Esophagus (tissue), 2 donors: ENCODE measurements around the gene KRT7. TPM values are rescaled to one million over a fixed set of nuclear protein-coding genes. Genes with fewer than 3 reads are reported as not detected.

Experiments
- H3K27ac ChIP-seq, 2 donors: one replicate each; pipeline ENCODE4 v1.5.1; 2013; ENCODE audit warnings: low read depth in 2 of 2, mild to moderate bottlenecking in 2 of 2, inconsistent platforms in 1 of 2, low read length in 1 of 2, moderate library complexity in 1 of 2
- H3K27me3 ChIP-seq, 2 donors: one replicate each; pipeline ENCODE4 v1.6.1; 2013; ENCODE audit warnings: low read length in 2 of 2, control low read depth in 1 of 2, mild to moderate bottlenecking in 1 of 2; ENCODE audit not compliant: insufficient read depth in 2 of 2, control insufficient read depth in 1 of 2
- H3K36me3 ChIP-seq, 2 donors: one replicate each; pipeline ENCODE4 v1.6.1; 2013; ENCODE audit warnings: low read length in 1 of 2; ENCODE audit not compliant: control insufficient read depth in 2 of 2, insufficient read depth in 2 of 2
- H3K4me1 ChIP-seq, 2 donors: one replicate each; pipeline ENCODE4 v1.6.1; 2013; ENCODE audit warnings: low read length in 1 of 2; ENCODE audit not compliant: control insufficient read depth in 2 of 2, insufficient read depth in 2 of 2
- H3K4me3 ChIP-seq, 2 donors: one replicate each; pipeline ENCODE4 v1.5.1; 2013; ENCODE audit warnings: low read length in 2 of 2, mild to moderate bottlenecking in 2 of 2, low read depth in 1 of 2, moderate library complexity in 1 of 2
- H3K9me3 ChIP-seq, 2 donors: one replicate each; pipeline ENCODE4 v1.6.1; 2013; ENCODE audit warnings: mild to moderate bottlenecking in 2 of 2, low read depth in 1 of 2, low read length in 1 of 2, moderate library complexity in 1 of 2; ENCODE audit not compliant: control insufficient read depth in 2 of 2, insufficient read depth in 1 of 2
- WGBS, 2 donors: extraction: QIAGEN DNeasy Blood & Tissue Kit; methylation state at CpG; one replicate each; pipeline ENCODE4 v1.1.7; 2013; 5-methylcytosine and 5-hydroxymethylcytosine counted together
- polyA plus RNA-seq, 2 donors: library from polyadenylated mRNA; stranded (reverse); fragments of 200-250 nt; gene quantifications; one replicate each; pipeline ENCODE4 v1.2.3, GENCODE V29; 2013
- donor health status: healthy with polysubstance abuse.
- donor health status: Bipolar disorder and iron deficiency.

The KRT7 gene
- 100 to 1,000 TPM; 153 to 213 TPM for polyA plus RNA-seq

DNA sequence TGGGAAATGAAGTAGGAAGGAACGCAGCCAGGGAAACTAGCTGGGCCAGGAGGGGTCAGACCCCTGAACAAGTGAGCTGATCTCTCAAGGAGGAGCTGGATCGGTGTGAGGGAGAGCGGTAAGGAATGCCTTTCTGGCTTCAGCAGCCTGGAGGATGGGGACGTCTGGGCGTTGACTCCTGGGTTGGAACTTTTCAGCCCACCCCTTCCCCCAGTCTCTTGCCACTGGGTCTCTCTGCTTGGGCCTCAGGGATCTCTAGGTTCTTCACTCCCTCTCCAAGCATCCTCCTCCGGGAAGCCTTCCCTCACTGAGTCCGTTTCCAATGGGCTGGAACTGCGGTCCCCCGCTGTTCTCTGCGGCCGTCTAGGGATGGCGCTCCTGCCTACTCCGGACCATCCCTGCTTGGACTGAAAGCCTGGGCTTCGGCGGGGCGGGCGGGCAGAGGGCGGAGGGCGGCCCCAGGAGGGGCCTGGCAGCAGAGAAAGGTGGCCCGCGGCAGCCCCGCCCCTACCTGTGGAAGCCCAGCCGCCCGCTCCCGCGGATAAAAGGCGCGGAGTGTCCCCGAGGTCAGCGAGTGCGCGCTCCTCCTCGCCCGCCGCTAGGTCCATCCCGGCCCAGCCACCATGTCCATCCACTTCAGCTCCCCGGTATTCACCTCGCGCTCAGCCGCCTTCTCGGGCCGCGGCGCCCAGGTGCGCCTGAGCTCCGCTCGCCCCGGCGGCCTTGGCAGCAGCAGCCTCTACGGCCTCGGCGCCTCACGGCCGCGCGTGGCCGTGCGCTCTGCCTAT lies at the start of gene KRT7:
TSS of gene KRT7 (plus strand) at position 570 of the 788 bp plus-strand sequence. CDS start at position 624, 54 bp downstream.
- no peaks in the 10 kb centered on the region for H3K9me3 ChIP-seq
- H3K27me3 ChIP-seq: no peaks in the 10 kb centered on the region
- 7 to 10% methylated on average over 57 to 58 of the region's 58 CpGs for WGBS, 2 donors
- H3K4me1 ChIP-seq: peaks cover 0 to 29% of the 10 kb centered on the region in 2 donors
- peak within 1 kb of the TSS; percentile 52 to 77 for H3K27ac ChIP-seq
- no peaks in the 10 kb centered on the region for H3K36me3 ChIP-seq
- H3K4me3 ChIP-seq: peak within 1 kb of the TSS; percentile 8 to 41

DNA sequence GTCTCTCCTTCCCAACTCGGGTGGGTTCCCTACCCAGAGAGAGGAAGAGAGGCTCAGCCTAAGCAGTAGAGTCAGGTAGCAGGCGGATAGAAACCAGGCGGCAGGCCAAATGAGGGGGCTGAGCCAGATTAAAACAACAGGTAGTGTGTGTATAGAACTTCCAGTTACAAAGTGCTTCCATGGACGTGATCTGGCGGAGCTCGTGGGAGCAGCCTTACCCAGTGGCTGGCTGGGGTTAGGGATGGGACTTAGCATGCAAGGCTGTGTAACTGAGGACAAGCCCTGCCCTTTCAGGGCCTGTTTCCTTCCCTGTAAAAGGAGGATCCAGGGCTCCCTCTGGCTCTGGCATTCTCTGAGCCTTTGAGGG lies 49.5 kb upstream of the KRT7 start:
- WGBS, 2 donors: 41 to 55% methylated on average over 6 of the region's 6 CpGs
- H3K4me3 ChIP-seq: no peak overlapping the region
- H3K27me3 ChIP-seq: no peaks in the 10 kb centered on the region
- H3K27ac ChIP-seq: peak overlapping the region; percentile 47 to 95
- no peaks in the 10 kb centered on the region for H3K9me3 ChIP-seq
- peaks cover 0 to 2% of the 10 kb centered on the region in 2 donors for H3K36me3 ChIP-seq
- H3K4me1 ChIP-seq: peaks cover 6 to 11% of the 10 kb centered on the region in 2 donors

DNA sequence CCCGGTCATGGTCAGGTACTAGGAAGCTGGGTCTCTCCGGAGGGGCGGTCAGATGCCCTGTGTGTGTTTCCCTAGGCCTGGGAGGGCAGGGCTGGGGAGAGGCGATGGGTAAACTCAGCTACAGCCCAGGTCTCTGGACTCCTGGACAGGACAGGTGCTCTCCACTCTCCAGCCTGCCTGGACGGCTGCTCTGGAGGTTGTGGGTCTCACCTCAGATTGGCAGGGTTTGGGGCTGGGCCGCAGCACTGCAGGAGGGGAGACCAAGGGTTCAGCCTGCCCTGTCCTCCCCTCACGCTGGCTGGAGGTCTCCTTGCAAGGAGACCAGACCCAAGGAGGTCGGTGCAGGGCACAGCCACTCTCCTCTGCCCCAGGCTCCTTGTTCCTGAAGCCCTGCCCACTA lies 49.1 kb upstream of the KRT7 start:
- no peaks in the 10 kb centered on the region for H3K27me3 ChIP-seq
- peak overlapping the region; percentile 47 to 95 for H3K27ac ChIP-seq
- WGBS, 2 donors: 74 to 86% methylated on average over 8 of the region's 8 CpGs
- H3K4me3 ChIP-seq: no peak overlapping the region
- no peaks in the 10 kb centered on the region for H3K9me3 ChIP-seq
- H3K4me1 ChIP-seq: peaks cover 6 to 11% of the 10 kb centered on the region in 2 donors
- peaks cover 0 to 2% of the 10 kb centered on the region in 2 donors for H3K36me3 ChIP-seq

DNA sequence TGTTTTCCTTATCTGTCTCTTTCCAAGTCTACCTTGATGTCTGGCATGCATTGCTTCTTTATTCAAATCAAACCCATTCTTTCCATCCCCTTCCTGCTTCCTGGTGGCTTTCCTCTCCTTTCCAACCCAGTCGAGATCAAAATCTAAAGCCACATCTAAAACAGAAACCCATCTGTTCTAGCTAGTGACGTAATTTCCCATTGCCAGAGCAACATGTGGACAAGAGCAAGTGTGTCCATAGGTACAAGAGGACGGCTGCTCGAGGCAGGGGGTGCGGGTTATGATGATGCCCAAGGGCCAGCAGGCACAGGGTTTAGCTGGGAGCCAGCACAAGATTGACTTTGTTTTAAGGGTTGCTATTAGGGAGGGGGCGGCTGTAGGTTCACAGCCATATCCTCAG lies 48.2 kb upstream of the KRT7 start:
- no peak overlapping the region for H3K27ac ChIP-seq
- H3K9me3 ChIP-seq: no peaks in the 10 kb centered on the region
- no peak overlapping the region for H3K4me3 ChIP-seq
- WGBS, 2 donors: 79 to 80% methylated on average over 6 of the region's 6 CpGs
- no peaks in the 10 kb centered on the region for H3K27me3 ChIP-seq
- peaks cover 6 to 11% of the 10 kb centered on the region in 2 donors for H3K4me1 ChIP-seq
- peaks cover 0 to 2% of the 10 kb centered on the region in 2 donors for H3K36me3 ChIP-seq

GRCh38 chr12:52185400-52185967 lies 47.6 kb upstream of the KRT7 start:
- Histone ChIP-seq H3K9me3 (no peaks in the 10 kb centered on the region), H3K4me3 (no peak overlapping the region), H3K27me3 (no peaks in the 10 kb centered on the region), H3K27ac (peak overlapping the region in 1 of 2 donors; percentile 24), H3K4me1 (peaks cover 6 to 11% of the 10 kb centered on the region in 2 donors), H3K36me3 (peaks cover 0 to 5% of the 10 kb centered on the region in 2 donors)
- 86 to 91% methylated on average over 16 of the region's 16 CpGs for WGBS, 2 donors

DNA sequence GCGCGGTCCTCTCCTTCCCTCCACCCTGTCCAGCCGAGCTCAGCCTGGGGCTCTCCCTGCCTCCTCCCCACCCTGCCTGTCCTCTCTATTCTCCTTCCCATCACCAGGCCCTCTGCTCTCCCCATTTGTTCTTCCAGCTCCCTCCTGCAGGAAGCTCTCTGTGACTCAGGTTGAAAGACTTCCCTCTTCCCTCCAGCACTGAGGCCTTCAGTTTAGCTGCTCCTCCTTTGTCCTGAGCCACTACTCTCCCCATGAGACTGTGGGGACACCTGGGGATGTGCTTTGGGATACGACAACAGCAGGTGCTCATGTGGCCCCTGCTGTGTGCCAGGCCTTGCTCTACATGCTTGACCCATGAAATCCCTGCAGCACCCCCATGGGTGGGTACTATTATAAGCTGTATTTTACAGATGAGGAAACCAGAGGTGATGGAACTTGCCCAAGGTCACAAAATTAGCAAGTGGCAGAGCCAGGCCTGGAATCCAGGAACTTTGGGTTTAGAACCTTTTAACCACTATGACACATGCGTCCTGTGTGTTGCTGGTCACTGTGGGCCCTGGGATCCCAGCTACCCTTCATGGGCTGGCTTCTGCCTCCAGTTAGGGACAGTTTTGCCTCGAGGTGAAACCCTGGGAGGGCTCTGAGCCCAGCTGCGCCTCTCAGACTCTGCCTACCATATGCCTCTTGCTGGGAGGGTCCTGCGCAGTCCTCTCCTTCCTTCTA lies 46.8 kb upstream of the KRT7 start:
- WGBS, 2 donors: 75 to 90% methylated on average over 8 of the region's 8 CpGs
- Histone ChIP-seq H3K27ac (peak overlapping the region in 1 of 2 donors; percentile 86), H3K4me3 (no peak overlapping the region), H3K27me3 (no peaks in the 10 kb centered on the region), H3K9me3 (no peaks in the 10 kb centered on the region), H3K36me3 (peaks cover 0 to 5% of the 10 kb centered on the region in 2 donors), H3K4me1 (peaks cover 6 to 15% of the 10 kb centered on the region in 2 donors)

DNA sequence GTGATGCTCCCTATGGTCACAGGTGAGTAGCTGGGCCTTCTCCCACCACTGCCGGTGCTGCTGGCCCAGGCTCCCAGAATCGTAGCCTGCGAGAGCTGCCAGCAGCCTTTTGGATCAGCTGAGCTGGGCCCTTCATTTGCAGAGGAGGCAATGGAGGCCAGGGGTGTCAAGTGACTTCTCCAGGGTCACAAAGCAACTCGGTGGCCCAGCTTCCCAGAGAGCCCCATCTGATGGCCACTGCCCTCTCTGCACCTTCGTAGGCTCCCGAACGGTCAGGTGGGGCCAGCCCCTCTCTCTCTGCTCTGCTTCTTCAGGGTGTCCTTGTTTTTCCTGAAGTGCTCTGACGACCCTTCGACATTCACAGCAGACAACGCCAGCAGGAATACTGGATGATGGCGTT lies 45.8 kb upstream of the KRT7 start:
- peaks cover 6 to 22% of the 10 kb centered on the region in 2 donors for H3K4me1 ChIP-seq
- peak overlapping the region in 1 of 2 donors; percentile 86 for H3K27ac ChIP-seq
- H3K9me3 ChIP-seq: no peaks in the 10 kb centered on the region
- peaks cover 0 to 5% of the 10 kb centered on the region in 2 donors for H3K36me3 ChIP-seq
- no peaks in the 10 kb centered on the region for H3K27me3 ChIP-seq
- 84 to 91% methylated on average over 11 of the region's 11 CpGs for WGBS, 2 donors
- no peak overlapping the region for H3K4me3 ChIP-seq

DNA sequence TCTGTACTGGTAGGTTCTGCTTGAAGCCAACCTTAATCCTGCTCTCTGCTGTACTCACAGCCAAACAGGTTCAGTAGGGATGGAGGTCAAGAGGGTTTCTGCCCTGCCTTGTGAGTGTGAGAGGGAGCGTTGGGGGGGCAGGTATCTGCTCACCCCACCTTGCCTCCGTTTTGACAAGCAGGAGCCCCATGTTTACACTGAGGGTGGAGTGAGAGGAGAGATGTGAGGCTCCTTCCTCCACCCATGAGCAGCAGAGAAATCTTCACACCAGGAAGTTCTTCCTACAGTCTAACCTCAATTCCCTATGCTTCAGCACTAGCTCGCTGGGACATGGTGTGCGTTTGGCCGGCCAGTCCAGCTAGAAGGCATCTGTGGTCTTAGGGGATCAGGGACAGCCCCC lies 45.4 kb upstream of the KRT7 start:
- Histone ChIP-seq H3K9me3 (no peaks in the 10 kb centered on the region), H3K27me3 (no peaks in the 10 kb centered on the region), H3K27ac (peak overlapping the region; percentile 35 to 86), H3K4me3 (no peak overlapping the region), H3K4me1 (peaks cover 6 to 25% of the 10 kb centered on the region in 2 donors), H3K36me3 (peaks cover 0 to 5% of the 10 kb centered on the region in 2 donors)
- WGBS, 2 donors: 71 to 79% methylated on average over 5 of the region's 5 CpGs

DNA sequence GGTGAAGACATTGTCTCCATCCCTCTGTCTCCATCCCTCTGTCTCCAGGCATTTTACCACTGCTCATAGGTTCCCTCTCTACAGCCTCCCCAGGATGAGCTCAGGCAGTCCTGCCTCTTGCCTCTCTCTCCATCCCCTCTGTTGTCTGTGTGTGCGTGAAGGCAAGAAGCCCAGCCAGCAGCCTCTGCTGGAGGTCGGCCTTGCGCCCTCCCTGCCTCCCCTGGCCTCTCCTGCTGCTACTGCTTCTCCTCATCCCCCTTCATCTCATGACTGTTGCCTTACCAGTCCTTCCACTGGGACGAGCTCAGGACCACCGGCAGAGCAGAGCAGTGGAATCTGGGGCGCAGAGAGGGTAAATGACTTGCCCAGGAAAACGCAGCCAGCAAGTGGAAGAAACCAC lies 44.4 kb upstream of the KRT7 start:
- H3K4me3 ChIP-seq: no peak overlapping the region
- H3K36me3 ChIP-seq: peaks cover 0 to 5% of the 10 kb centered on the region in 2 donors
- no peaks in the 10 kb centered on the region for H3K9me3 ChIP-seq
- WGBS, 2 donors: 92 to 96% methylated on average over 7 of the region's 7 CpGs
- peak overlapping the region in 1 of 2 donors; percentile 86 for H3K27ac ChIP-seq
- peaks cover 4 to 32% of the 10 kb centered on the region in 2 donors for H3K4me1 ChIP-seq
- H3K27me3 ChIP-seq: no peaks in the 10 kb centered on the region
